TTC549 (cell line): ENCODE measurements around the gene MED12L.
"Not testable (repeated sequence)": the region's sequence is repeated elsewhere in the genome, so short reads cannot be mapped to it uniquely, and the experiment has no call there.

ENCODE experiments used
- FAIRE-seq: peaks from 2 replicates; lab custom pipeline; 2012; peaks lifted over from hg19 to GRCh38; lab: Jason Lieb, UNC

The MED12L gene

DNA sequence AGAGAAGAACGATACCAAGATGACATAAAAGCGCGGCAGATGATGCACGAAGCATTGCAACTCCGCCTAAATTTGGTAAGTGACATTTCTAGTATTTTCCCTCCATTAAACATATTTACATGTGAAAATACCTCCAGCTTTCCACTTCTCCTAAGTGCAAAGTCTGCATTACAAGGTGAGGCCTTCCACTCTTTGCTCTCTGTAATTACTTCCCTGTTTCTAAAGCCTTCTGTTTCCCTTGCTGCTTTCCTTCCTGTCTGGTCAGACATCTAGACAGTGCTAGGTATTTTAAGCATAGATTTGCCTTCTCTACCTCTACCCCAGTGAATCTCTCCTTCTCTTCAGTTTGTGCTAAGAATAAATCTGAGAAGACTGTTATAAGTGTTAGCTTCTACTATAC lies 297.2 kb downstream of the MED12L start:
- FAIRE-seq, result no peak

DNA sequence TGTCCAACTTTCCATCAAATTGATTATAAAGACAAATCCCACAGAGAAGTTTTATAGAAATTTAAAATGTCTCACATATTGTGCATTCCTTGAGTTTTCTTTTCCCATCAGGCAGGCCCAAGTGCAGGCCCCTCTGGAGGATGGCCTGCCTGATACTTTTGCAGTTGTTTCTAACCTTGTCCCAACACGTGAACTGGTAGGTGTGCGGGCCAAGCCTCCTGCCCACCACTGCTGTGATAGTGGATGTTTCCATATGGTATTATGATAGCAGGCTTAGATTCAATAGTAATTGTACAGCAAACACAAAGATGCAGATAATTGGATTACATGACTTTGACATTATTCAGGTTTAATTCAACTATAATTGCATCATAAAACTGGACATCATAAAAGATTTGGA lies 297.6 kb downstream of the MED12L start:
- FAIRE-seq, result no peak

DNA sequence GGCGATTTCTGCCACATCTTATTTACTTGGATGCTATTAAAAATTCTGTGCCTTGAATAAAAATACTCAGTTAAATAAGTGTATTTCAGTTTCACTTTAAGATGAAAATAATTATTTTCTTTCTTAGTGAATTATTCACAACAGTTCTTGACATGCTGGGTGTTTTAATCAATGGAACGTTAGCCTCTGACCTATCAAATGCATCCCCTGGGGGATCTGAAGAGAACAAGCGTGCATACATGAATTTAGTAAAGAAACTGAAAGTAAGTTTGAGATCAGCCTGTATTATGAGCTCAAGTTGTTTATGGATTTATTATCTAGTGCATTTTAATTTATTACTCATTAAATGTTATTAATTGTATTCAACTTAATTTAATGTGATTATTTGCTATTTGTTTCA lies 298.5 kb downstream of the MED12L start:
- no peak for FAIRE-seq

DNA sequence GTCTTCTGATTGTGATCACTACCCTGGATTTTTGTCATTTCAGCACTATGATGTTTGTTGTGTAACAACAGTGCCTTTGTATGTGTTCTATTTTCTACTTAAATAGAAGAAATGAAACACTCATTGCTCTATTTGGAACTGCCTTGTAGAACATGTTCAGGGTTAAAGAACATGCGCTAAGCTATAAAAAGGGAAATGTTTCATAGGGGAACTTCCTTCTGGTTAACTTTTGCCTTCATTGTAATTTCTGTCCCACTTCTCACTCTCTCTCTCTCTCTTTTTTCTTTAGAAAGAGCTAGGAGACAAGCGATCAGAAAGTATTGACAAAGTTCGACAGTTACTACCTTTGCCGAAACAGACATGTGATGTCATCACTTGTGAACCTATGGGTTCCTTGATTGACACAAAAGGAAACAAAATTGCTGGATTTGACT lies 299.3 kb downstream of the MED12L start, which contains the start of gene P2RY12:
P2RY12 (minus strand) TSS at position 13 of the 434 bp plus-strand sequence. CDS start 45,908 bp downstream, outside the sequence.
- FAIRE-seq, result no peak

DNA sequence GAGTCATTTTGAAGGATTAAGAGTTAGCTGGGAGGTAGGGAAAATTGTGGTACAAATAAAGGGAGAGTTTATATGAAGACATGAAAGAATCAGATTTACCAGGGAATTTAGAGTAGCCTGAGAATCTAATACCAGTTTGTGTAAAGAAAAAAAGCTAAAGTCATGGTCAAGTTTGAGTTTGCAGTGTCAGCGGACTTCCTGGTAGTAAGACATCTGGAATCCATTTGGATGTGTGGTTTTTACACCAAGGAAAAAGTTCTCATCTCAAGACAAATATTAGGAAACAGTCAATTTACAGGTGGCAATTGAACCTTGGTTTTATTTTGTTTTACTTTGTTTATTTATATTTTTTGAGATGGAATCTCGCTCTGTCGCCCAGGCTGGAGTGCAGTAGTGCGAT lies 300.6 kb downstream of the MED12L start:
- no peak for FAIRE-seq

DNA sequence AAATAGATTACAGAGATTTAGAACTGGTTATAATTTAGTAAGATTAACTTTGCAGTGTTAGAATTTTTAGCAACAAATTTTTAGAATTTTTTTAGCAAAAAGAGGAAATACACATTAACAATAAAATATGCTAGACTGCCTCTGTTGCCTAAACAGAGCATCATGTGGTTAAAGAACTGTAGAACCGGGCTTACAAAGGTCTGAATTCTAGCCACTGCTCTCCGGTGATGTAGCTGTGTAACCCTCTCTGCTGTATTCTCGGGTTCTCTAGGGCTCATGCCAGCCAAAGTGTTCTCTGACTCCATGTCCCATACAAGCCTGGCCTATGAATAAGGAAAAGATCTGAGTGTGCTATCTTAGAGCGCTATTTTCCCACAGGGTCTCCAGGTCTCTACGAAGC lies 302.0 kb downstream of the MED12L start:
- FAIRE-seq, result no peak

DNA sequence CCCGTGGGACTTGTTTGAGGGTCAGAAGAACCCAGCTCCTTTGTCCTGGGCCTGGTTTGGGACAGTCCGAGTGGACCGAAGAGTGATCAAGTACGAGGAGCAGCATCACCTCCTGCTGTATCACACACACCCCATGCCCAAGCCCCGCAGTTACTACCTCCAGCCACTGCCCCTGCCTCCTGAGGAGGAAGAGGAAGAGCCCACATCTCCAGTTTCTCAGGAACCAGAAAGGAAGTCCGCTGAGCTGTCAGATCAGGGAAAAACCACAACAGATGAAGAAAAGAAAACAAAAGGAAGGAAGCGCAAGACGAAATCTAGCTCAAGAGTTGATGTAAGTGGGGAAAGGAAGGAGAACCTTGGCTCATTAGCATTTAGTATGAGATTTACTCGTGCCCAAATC lies 302.4 kb downstream of the MED12L start:
- FAIRE-seq, result no peak

DNA sequence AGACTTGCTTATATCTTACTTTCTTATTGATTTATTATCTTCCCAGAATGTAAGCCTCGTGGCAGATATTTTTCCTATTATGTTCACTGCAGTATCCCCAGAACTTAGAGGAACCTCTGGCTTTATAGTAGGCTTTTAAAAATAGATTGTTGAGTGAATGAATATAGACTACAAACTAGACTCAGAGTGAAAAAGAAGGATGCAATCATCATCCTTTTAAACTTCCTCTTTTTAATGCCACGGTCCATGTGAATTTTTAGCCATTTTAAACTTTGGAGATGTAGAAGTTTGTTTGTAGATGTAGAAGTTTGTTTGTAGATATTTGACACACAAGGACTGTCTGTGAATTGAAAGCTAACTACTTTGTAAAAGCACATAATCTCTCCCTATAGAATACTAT lies 306.3 kb downstream of the MED12L start:
- no peak for FAIRE-seq

DNA sequence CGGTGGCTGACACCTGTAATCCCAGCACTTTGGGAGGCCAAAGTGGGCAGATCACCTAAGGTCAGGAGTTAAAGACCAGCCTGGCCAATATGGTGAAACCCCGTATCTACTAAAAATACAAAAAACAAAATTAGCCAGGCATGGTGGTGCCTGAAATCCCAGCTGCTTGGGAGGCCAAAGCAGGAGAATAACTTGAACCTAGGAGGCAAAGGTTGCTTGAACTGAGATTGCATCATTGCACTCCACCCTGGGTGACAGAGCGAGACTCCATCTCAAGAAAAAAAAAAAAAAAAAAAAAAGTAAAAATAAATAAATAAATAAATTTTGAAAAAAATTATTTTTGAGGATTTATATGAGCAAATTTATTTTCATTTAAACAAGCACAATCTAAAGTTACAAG lies 306.7 kb downstream of the MED12L start:
- FAIRE-seq, result not testable (repeated sequence)

DNA sequence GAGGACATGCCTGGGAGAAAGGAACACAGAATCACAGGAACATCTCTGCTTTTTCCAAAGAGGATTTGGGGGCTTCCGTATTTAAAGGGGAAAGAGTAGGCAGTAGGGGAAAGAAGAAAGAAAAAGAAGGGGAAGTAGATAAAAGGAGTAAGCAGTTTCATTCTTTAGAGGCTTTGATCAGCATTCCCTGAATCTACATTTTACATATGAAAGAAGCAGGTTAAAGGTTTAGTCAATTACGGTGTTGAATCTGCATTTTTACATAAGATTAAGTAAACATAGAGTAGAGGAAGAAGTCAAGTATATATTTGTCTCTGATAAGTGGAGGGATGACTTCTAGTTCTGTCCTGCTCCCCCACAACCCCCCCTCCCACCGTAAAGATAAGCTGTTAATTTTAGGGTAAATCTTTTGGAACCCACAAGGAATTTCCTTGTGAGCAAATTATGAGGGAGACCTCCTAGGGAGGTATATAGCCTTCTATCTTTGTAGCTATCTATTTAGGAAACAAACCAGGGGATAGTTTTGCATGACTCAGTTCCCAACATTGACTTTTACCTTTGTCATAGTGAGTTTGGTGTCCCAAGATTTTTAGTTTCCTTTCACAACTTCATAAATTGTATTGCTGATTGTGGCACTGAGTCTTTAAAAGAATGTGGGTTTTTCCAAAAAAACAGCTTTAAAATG lies 307.8 kb downstream of the MED12L start:
- FAIRE-seq, result no peak

DNA sequence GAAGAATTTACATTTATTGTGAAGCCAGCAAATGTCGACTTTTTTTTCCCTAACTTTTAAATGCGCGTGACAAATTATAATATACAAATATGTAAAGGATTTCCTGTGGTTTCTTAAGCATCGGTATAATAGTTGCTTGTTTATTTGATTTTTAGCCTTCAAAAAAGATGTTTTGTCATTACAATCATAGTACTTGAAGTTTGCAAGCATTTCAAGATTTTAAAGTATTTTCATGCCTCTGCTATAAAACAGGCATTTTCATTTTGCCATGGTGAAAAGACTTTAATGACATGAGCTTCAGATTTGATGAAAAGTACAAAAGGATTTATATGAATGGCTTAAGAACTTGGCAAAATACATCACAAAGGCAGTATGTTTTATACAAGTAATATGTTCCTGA lies 308.5 kb downstream of the MED12L start:
- no peak for FAIRE-seq

DNA sequence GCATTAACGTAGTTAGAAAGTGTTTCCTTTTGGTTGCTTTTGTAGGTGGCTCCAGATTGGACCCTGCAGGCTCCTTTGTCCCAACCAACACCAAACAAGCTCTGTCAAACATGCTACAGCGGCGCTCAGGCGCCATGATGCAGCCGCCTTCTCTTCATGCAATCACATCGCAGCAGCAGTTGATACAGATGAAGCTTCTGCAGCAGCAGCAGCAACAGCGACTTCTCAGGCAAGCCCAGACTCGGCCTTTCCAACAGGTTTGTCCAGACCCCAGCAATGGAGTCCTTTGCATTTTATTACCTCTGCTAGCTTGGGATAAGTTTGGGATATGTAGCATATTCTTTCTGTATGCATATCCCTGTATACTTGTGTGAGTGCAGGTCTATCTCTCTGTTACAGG lies 309.1 kb downstream of the MED12L start:
- FAIRE-seq, result no peak

DNA sequence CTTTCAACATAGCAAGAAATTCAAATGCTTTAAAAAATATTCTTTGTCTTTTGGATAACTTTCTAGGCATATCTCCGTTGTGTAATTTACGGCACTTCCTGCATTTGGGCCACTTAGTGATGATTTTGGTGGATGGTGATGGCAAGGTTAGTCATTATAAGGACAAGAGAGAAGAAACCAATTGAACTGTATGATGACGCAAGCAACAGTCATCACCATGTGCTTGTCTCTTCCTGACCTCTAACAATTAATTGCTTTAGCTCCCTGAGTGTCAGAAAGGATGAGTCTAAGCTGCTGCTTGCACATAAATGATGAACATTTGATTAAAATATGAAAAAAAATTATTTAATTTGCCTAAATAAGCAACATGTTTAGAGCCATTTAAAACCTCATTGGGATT lies 310.3 kb downstream of the MED12L start:
- FAIRE-seq, result no peak

DNA sequence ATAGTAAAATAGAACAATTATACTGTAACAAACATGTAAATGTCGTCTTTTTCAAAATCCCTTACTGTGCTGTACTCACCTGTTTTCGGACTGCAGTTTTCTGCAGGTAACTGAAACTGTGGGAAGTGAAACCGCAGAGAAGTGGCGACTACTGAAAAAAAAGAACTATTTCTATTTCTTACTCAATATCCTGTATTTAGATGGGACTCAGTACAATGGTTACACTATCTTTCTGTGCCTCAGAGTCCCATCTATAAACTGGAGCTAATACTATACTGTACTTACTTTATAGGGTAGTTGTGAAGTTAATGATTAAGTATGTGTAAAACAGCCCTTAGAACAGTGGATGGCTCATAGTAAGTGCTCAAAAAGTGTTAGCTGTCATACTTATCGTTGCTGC lies 313.4 kb downstream of the MED12L start:
- no peak for FAIRE-seq

DNA sequence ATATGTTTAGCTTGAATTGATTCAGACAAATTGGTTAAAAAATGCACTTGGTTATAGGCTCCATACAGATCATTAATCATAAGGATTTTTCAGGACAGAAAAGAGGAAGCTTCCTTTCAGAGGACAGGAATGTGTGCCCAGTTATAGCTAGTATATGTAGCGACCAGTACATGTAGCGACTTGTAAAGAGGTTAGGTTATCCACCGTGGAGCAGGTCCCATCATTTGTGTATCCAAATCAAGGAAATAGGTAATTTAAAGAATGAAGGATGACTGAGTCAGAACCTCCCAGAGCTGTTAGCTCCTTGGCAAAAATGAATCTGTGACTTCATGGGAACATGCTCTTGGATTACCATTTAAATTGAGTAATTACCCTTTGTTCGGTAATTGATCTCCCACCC lies 314.9 kb downstream of the MED12L start:
- no peak for FAIRE-seq

DNA sequence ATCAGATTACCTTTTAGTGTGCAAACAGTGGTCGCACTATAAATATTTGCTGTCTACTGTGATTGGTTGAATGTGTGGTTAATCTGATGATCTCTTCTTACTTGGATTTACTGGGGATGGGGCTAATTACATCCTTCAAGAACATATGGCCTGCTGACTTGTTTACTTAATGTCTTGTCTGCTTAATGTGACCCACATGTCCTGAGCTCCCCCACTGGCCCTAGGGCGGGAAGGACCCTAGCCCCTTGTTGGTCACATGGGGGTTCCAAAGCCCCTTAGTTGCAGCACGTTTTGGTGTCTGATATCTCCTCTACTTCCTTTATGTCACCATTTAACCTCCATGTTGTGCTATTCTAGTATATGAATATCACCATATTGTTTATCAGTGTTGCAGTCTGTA lies 316.9 kb downstream of the MED12L start:
- no peak for FAIRE-seq

DNA sequence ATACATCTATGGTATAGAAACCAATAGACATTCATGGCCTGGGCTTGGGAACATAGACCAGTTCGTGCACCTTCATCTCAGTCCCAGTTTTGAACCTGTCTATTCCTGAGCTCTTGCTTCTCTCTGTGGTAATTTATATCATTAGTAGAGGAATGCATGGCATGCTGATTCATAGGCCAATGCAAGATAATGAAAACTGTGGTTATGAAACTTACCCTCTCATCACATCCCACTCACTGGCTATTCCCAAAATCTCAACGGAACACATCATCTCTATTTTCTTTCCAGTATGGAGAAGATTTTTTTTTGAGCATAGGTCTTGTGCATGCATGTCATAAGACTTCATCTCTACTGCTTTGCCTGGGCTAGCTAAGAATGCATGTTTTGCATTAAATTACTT lies 317.8 kb downstream of the MED12L start:
- no peak for FAIRE-seq

DNA sequence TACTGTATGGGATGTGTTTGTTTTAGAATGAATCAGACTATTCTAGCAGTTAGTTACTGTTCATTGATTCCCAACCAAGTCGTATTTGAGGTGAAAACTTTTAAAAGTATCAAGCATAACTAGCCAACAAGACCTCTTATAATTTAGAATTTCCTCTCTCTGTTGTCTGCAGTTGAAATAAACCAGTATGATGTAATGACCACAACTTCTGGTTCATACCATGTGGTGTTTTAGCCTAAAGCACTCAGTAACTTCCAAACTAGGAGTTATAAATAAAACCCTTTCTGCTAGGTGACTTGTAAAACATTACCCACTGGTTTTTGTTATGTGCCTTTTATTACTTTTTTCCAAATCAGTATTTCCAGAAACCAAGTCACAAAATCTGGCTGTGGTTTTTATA lies 318.9 kb downstream of the MED12L start:
- no peak for FAIRE-seq

DNA sequence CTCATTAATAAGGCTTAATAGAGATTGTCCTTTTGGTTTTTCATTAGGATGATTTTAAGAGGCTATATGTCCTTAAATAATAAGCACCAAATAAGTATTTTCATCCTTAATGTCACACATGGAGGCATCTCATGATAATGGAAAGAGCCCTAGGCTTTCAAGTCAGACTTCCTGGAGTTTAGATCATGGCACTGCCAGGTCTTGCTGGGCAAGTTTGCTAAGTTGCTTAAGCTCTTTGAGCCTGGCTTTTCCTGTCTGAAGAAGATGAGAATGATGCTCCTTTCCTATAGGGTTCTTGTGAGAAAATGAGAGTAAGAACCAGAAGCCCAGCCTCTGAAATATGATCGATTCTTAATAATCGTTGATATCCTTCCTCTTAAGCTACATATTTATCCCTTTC lies 322.5 kb downstream of the MED12L start:
- no peak for FAIRE-seq

DNA sequence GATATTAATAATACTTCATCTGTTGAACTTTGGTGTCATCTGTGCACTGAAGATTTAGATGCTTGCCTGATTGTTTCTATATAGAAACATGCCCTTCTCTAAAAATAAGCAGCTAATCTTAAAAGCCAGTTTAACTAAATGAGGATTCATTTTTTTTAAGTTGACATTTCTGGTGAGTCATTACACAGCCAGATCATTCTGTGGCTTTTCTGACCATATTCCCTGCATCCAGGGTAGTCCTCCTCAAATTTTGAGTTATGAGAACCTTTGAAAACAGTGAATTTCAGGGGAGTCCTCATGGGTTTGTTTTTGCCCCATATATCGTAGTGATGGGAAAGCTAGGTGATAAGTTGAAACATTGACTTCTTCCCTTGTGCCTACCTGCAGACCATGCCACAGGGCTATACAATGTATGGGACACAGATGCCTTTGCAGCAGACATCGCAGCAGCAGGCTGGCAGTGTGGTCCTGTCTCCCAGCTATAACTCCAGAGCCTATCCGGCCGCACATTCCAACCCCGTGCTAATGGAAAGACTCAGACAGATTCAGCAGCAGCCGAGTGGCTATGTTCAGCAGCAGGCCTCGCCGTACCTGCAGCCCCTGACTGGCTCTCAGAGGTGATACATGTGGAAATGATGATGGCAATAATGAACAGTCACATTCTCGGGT lies 325.6 kb downstream of the MED12L start:
- FAIRE-seq, result no peak

DNA sequence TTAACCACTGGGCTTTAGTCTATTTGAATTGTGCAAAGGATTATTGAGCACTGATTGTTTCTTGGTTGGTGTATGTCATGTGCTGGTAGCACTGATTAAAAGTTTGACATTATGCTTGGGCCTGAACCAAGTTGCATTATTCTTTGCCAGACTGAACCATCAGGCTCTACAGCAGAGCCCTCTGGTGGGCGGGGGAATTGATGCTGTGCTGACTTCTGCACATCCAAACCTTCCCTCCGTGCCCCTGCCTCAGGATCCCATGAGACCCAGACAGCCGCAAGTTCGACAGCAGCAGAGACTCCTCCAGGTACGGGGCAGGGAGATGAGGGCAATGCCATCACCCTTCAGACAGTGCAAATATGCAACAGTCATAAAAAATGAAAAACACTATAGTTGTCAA lies 327.5 kb downstream of the MED12L start:
- FAIRE-seq, result no peak

DNA sequence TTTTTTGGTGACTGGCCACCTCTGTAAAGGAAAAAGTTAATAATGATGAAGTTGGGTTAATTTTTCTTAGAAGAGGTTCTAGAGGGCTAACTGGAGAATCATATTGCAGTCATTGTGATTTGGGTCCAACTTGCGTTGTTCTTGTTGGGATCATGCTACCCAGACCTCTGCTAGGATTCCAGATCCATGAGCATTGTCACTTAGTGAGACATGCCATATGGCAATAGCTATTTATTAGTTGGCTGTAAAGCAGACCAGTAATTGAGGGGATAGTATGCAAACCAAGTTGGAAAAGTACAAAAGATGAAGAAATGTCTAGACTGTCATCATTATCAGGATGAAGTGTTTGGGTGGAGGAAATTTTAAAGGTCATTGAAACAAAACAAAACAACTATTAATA lies 329.8 kb downstream of the MED12L start:
- no peak for FAIRE-seq

DNA sequence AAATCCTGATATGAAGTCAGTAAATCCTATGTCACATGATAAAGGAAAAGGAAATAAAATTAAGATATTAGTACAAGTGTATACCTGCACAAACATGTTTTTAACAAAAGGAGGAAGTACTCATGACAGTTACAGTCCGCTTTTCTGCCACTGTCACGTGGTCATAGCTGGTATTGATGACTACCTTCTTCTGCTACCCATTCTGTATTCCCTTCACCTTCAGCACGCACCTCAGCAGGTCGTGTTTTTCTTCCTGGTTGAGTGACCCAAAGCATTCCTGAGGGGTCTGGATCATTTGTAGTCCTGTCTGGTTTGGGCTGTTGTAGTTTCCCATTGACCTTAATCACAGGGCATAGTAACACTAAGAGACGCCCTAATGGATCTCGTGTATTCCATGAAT lies 334.3 kb downstream of the MED12L start:
- no peak for FAIRE-seq

DNA sequence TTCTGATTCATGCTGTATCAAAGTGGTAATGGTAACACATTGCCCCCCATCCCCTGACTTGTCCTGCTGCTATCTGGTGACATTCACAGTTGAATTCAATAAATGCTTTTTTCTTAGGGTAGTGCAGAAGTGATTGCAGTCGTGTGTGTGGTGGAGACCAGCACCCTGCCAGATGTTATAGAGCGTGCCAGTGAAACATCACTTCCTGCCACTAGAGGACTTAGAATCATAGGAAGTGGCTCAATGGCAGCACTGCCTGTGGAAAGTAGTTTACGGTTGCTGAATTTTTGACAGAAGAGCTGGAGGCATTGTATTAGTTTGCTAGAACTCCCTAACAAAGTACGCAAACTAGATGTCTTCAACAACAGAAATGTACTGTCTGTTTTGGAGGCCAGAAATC lies 336.5 kb downstream of the MED12L start:
- no peak for FAIRE-seq
